GM18508 (cell line): Measurements from ENCODE around the gene CCR5.

ENCODE experiments used
- ATAC-seq: cut with Tn5 transposase; IDR thresholded peaks from one replicate; pipeline ENCODE4 v1.9.1; 2021; ENCODE audit warnings: moderate number of reproducible peaks; ENCODE audit not compliant: insufficient read depth, unreplicated experiment

CCR5 gene

DNA sequence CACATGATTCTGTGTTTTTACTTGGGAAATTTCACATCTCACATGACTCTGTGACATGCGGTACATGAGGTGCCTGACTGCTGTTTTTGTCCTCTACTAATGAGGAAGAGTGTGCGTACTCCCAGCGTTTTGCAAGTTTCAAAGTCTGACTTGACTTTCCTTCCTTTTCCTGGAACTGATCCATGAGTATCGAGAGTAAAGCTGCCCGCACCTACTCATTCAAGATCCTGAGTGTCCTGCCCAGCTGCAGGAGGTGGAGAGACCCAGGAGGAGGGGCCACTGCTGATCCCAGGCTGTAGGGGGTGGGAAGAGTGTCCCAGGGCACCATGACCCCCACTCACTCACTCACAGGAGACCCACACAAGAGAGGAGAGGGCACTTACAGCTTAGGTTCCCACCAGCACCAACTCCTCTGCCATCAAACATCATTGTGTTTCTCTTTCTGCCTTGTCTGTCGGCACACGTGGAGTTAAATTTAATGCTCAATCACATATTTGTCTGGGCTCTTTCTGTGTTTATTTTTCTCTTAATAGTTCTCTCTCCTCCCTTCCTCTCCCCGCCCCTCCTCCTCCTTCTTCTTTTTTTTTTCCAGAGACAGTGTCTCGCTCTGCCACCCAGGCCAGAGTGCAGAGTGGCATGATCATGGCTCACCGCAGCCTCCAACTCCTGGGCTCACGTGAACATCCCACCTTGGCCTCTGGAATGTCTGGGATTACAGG lies 34.7 kb downstream of the CCR5 start:
- ATAC-seq = no peak

DNA sequence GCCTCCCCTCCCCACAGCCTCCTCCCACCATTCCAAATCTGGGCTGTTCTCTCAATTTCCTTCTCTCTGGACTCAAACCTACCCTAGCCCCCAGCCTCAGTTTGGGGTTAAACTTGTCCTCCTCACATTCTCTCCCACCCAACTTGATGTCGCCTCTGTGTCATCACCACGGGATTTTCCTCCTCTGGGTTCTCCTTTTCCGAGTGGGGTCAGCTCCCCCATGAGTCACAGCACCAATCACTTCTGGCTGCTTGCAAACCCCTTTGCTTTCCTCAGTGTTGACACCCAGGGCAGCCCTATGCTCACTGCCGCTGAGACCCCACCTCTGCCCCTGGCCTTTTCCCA lies 35.7 kb downstream of the CCR5 start:
- no peak for ATAC-seq

DNA sequence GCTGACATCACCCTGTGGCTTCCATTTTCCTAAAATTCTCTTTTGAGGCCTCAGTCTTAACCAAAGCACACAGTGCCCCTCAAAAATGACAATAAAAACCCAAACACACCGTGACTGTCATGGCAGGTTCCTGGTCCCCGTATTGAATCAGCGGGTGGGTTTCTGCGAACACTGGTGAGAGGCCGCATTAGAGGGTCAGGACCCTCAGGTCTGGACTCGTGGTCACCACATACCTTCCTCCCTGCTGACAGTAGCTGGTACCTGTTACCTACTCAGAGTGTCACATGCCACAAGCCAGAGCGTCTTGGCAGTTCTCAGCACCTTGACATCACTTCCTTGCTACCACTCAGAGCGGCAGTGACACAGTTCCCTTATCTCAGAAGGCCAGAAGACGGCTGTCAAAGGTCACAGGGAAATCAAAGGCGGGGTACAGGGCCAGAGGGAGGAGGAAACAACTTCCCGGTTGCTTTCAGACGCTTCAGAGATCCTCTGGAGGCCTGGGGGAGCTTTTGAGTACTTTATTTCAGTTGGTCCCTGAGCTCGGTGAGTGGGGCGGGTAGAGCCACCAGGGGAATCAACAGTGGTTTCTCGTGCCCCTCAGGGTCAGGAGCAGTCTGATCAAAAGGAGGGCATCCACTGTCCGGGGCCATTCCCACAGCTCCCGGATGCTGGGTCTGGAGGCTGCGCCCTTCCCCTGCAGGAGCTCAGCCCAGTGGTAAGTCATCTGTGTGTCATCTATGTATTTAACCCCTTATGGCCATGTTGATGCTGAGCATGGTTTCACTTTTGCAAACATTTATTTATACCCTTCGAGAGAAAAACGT lies 36.3 kb downstream of the CCR5 start, which contains the start of the genes CCR5AS and CCRL2:
CCR5AS (minus strand) TSS at position 279 of the 824 bp plus-strand sequence.
CCRL2 (plus strand) TSS at position 472 of the 824 bp plus-strand sequence. CDS start 821 bp downstream, outside the sequence.
- ATAC-seq = no peak

DNA sequence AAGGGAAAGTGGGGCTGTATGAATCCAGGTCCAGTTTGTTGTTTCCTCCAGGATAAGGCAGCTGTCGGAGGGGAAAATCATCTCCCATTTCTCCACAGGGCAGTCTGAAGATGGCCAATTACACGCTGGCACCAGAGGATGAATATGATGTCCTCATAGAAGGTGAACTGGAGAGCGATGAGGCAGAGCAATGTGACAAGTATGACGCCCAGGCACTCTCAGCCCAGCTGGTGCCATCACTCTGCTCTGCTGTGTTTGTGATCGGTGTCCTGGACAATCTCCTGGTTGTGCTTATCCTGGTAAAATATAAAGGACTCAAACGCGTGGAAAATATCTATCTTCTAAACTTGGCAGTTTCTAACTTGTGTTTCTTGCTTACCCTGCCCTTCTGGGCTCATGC lies 37.2 kb downstream of the CCR5 start:
- ATAC-seq = no peak

DNA sequence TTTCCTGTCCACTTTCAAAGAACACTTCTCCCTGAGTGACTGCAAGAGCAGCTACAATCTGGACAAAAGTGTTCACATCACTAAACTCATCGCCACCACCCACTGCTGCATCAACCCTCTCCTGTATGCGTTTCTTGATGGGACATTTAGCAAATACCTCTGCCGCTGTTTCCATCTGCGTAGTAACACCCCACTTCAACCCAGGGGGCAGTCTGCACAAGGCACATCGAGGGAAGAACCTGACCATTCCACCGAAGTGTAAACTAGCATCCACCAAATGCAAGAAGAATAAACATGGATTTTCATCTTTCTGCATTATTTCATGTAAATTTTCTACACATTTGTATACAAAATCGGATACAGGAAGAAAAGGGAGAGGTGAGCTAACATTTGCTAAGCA lies 38.1 kb downstream of the CCR5 start:
- ATAC-seq = no peak

DNA sequence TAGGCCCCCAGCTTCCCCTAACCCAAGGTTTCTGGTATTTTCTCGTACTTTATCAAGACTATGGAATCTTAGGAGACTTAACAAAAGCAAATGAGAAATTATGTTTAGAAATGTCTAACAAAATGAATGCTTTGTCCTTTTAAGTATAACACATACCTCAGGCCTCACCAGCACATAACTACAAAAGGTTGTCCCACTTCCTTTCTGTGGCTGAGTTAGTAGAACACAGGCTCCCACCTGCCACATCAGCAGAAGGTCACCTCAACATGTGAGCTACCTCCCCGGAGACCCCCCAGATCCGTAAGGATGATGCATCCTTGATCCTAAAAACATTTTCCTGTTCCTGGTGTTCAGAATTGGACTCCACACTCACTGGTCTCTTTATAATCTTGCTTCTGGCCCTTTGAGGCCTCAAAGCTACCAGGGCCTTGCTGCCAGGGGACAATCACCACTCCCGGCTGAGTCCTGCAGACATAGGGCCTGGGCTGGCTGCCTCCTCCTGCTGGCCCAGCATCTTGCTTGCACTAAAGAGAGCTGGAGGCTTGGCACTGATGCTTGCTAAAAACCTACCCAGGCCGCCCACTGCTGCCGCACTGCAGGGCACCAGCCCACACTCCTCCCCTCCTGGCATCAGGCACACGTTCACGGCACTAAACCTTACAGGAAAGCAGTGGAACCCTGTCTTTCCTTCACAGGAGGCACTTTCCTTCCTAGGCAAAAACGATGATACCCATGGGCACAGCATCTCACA lies 39.2 kb downstream of the CCR5 start:
- no peak for ATAC-seq

DNA sequence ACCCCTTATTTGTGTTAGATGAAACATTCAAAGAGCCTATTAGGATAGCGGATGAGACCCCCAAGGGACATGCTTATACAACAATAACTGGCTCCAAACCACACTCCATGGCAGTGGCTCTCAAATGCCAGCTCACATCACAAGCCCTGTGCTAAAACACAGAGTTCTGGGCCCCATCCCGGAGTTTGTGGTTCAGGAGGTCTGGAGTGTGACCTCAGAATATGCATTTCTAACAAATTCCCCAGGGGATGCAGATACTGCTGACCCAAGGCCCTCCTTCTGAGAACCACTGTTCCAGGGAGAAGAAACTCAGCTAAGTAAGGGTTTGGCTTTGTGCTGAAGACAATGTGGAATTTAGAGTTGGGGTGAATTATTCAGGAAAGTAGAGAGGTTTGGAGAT lies 39.9 kb downstream of the CCR5 start:
- ATAC-seq = no peak

DNA sequence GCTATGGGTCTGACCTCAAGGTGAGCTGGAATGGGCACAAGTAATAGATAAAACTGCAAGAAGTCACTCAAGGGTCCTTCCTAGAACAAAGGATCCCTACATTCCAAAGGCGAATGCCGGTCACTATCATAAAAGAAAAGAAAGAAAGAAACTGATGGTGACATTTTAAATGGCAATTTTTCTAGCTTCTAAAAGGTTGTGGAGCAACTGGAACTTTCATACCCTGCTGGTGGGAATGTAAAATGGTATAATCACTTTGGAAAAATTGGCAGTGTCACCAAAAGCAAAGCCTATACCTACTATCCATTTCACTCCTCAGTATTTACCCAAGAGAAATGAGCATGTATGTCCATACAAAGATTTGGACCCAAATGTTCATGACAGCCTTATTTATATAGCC lies 40.5 kb downstream of the CCR5 start:
- ATAC-seq = no peak

DNA sequence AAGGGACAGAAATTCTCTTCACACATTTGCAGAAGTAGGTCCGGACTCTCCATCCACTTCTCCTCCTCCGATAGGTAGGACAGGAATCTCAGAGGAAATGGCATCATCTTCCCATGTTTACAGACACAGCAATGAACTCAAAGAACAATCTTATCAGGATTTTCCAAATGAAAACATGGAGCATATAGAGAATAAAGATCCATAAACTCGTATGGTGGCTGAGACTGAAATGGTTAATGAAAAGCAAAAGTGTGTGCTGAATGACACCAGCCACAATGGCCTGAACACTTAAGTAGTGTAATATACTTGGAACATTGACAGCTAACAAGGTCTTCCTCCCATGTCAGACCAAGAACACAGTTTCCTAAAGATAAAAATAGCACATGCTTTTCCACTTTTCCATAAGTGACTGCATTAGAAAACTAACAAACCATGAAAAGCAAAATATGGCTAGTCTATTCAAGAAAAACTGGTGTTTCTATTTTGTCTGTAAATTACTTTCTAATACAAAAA lies 42.1 kb downstream of the CCR5 start:
- ATAC-seq = no peak

DNA sequence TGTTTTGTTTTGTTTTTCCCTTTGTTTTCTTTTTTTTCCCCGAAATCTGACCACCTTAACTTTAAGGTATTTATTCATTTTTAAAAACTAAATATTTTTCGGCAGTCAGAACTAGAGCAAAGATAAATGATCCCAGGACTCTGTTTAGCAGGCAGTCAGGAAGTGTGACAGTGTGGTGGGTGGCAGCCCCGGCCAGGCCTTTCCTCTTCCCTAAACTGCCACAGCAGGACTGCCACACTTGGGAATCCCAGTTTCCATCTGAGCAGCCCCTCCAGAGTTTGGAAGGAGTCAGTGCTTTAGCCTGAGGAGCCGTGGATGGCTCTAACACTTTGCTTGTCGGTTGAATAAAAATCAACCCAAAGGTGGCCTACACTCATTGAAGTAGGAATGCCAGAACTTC lies 43.2 kb downstream of the CCR5 start:
- ATAC-seq = no peak

DNA sequence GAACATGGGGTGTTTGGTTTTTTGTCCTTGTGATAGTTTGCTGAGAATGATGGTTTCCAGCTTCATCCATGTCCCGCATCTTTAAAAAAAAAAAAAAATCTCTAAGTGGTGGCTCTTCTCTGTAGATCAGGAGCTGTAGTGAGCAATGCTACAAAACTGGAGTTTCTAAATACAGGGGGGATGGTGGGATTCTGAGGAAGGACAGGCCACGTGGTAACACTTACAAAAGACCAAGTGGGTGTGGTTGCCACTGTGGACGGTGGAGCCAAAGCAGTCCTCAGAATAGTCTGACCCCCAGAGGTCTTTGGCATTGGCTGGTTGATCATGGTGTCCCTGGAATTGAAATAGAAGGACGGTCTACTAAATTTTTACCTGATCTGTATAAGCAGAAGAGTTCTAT lies 44.0 kb downstream of the CCR5 start:
- no peak for ATAC-seq

DNA sequence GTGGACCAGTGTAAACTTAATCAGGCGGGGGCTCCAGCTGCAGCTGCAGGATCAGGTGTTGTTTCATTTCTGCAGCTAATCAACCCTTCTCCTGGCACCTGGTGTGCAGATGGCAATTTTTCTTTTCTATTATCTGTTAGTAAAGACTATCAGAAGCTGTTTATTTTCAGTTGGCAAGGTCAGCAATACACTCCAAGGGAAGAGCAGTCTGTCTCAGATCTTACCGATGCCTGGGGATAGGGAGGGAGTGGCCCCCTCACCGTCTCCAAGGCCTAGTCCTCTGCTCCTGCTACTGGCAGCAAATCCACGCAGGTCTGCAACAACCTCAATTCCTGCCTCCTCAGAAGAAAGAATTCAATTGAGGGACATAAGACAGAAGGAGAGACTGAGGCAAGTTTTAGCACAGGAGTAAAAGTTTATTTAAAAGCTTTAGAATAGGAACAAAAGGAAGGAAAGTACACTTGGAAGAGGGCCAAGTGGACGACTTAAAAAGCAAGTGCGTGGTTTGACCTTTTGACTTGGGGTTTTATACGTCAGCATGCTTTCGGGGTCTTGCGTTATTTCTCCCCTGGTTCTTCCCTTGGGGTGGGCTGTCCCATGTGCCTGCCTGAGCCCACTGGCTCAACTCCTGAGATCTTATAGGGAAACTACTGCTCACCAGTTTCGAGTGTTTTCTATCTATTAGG lies 45.5 kb downstream of the CCR5 start:
- no peak for ATAC-seq

DNA sequence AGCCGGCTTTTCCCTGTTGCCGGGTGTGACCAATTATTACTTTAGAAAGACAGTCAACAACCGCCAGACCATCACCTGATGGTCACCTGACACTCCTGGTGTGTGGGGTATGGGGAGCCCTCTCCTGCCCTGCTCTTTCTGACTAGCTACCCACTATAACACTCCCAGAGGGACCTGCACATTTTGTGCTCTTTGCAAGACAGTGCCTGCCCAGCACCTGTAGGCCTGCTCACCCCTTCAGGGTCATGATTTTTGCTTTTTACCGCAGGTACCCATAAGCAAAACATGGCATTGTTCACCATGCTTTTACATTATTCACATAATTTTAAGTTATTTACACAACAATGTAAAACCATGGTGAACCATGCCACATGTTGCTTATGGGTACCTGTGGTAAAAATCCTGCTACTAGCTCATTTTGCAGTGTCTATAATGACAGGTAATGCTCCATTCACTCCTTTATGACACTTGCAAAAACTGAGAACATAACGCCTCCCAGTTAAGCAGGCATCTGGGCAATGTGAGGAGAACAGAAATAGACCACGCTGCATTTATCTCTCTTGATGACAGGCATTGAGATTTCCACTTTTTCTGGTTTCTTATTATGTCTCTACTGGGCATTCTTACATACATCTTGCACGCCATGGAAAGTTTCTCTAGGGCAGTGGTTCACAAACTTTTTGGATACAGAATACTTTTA lies 46.2 kb downstream of the CCR5 start:
- no peak for ATAC-seq

DNA sequence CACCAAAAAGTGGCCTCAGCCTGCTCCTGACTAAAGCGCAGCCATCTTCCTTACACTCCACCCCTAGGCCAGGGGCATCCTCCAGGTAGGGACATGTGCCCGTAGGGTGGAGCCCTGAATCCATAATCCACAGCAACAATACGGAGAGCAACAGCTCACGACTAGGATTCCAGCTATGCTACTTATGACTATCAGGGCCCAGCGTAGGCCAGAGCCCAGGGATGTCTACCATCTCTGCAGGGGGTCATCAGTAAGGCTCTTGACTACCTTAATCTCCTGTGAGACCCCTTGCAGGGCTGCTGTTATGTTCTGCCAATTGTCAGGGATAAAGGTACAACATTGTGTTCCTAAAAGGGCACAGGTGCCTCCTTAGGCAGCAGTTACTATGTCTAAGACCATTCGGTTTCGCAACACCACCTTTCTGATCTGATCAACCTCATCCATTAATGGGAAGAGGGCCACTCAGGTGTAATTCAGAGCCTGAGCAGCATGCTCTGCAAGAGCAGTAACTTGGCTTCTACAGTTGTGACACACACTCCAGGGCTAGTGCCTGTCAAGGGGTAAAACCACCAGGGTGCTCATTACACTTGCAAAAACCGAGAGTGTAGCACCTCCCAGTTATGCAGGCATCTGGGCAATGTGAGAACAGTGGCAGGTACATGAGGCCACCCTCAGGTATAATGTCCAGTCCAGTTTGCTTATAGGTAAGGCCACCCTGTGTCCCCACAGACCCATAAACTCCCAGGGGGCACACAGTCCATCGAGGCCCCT lies 47.3 kb downstream of the CCR5 start:
- ATAC-seq = no peak

DNA sequence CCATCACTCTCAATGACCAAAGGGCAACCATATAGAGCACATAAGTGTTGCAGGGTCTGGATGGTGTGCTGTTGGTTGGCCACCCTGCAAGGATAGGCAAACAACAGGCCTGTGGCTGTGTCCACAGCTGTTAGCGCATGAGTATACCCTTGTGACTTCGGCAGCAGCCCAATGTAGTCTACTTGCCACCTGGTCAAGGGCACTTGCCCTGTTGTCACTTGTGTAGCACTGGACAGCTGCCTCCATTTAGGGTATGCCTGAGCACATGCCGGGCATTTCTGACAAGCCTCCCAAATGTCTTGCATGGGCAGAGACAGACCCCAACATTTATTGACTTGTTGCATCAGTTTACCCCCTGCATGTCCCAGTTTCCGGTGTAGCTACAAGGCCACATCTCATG lies 49.1 kb downstream of the CCR5 start:
- ATAC-seq = no peak

DNA sequence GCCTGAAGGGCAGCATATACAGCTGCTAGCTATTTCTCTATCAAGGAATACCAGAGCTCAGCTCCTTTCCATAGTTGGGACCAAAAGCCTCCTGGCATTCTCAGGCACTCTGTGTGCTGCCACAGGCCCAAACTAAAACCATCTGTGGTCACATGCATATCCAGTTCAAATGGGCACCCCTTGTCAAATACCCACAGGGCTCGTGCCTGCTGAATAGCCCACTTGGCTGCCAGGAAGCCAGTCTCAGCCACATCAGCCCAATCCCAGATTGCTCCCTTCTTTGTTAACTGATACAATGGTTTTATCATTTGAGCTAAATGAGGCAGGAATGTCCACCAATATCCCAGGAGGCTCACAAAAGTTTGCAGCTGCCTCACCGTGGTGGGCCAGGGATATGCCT lies 50.2 kb downstream of the CCR5 start:
- ATAC-seq = no peak

DNA sequence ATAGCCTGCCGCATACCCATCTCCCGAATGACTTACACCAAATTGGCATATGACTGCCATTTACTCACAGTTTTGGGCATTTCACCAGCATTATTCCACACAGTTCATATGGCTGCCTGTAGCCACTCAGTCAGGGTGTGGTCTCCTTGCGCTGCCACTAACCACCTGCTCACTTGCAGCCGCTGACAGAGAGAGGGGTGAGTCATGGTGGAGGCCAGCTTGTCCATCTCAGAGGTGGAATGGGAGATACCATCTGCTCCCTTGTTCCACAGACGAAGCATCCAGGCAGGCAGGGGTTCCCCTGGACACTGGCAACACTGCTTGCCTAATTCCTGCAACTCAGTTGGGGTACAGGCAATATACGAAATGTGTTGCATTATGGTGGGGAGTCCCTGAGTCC lies 51.9 kb downstream of the CCR5 start:
- no peak for ATAC-seq

DNA sequence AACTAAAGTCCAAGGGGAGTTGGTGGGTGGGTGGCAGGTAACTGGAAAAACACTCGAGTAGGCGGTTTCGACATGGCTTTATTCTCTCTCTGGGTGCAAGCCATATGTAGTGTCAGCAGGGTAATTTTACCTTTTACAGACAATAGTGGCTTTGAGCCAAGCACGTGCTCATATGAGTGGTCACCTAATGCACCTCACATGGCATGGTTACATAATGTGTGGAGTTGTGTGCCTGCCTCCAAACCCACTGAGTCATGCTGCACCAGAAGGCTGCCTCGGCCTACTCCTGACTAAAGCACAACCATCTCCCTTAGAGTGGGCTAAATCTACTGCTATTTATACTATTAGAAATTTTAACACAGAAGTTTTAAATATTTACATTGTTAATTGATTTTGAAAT lies 52.8 kb downstream of the CCR5 start:
- no peak for ATAC-seq
